ENCODE results near the gene EHD4. TPM values are rescaled to one million over a fixed set of nuclear protein-coding genes. Genes with fewer than 3 reads are reported as not detected.
A peak's percentile ranks its signal among the peaks of the same experiment; 100 is the strongest.

The EHD4 gene
- total RNA-seq, 4 donors from 2014 or later, result 10.0 to 25.4 (median 20.3) TPM

GRCh38 chr15:41918506-41919126 lies 53.7 kb downstream of the EHD4 start:
- Histone ChIP-seq H3K27me3 (no peaks in the 10 kb centered on the region), H3K9me3 (no peaks in the 10 kb centered on the region), H3K4me3 (no peak overlapping the region), H3K27ac (peak overlapping the region in 3 of 4 donors; percentile 56 to 60 (median 56)), H3K4me1 (peaks cover 0 to 88% (median 22%) of the 10 kb centered on the region in 3 donors), H3K36me3 (peaks cover 0 to 11% of the 10 kb centered on the region in 2 donors)
- WGBS, 2 donors (ENCODE audit: low coverage in 1 of 2), result 84 to 100% methylated on average over 1 to 7 of the region's 8 CpGs
- no peak for TF ChIP-seq EP300 (IDR thresholded peaks at IDR 0.05)
- TF ChIP-seq POLR2A (IDR thresholded peaks at IDR 0.05), result no peak
- TF ChIP-seq POLR2AphosphoS5 (IDR thresholded peaks at IDR 0.05), result no peak
- no peak for TF ChIP-seq CTCF (IDR thresholded peaks at IDR 0.05)
- no peak for ATAC-seq

- Histone ChIP-seq H3K4me1 (peaks cover 0 to 95% (median 22%) of the 10 kb centered on the region in 3 donors), H3K27me3 (no peaks in the 10 kb centered on the region), H3K9me3 (no peaks in the 10 kb centered on the region), H3K27ac (peak overlapping the region in 3 of 4 donors; percentile 39 to 56 (median 41)), H3K4me3 (no peak overlapping the region), H3K36me3 (peaks cover 0 to 11% of the 10 kb centered on the region in 2 donors)
- no peak for ATAC-seq
- no peak for TF ChIP-seq POLR2AphosphoS5 (IDR thresholded peaks at IDR 0.05)
- no peak for TF ChIP-seq POLR2A (IDR thresholded peaks at IDR 0.05)
- TF ChIP-seq EP300 (IDR thresholded peaks at IDR 0.05), result no peak
- TF ChIP-seq CTCF (IDR thresholded peaks at IDR 0.05), result no peak
- 54 to 79% methylated on average over 6 to 8 of the region's 10 CpGs for WGBS, 2 donors (ENCODE audit: low coverage in 1 of 2)
These were observed 54.5 kb downstream of the EHD4 start for GRCh38 chr15:41917767-41918430.

GRCh38 chr15:41915255-41915994 lies 56.9 kb downstream of the EHD4 start:
- peak overlapping the region in 3 of 4 donors; percentile 1 to 39 (median 32) for H3K27ac ChIP-seq
- H3K9me3 ChIP-seq, result no peaks in the 10 kb centered on the region
- ATAC-seq, result no peak

GRCh38 chr15:41914411-41914810 lies 57.9 kb downstream of the EHD4 start:
- H3K27ac ChIP-seq, result no peak overlapping the region
- no peaks in the 10 kb centered on the region for H3K27me3 ChIP-seq
- peaks cover 0 to 80% (median 13%) of the 10 kb centered on the region in 3 donors for H3K4me1 ChIP-seq
- H3K4me3 ChIP-seq, result no peak overlapping the region
- peaks cover 0 to 18% of the 10 kb centered on the region in 2 donors for H3K36me3 ChIP-seq
- WGBS, 2 donors (ENCODE audit: low coverage in 1 of 2), result 26 to 50% methylated on average over 5 of the region's 5 CpGs
- no peaks in the 10 kb centered on the region for H3K9me3 ChIP-seq
- TF ChIP-seq EP300 (IDR thresholded peaks at IDR 0.05) (no peak), POLR2A (IDR thresholded peaks at IDR 0.05) (no peak), CTCF (IDR thresholded peaks at IDR 0.05) (no peak), POLR2AphosphoS5 (IDR thresholded peaks at IDR 0.05) (no peak)
- no peak for ATAC-seq

More at GRCh38 chr15:41915255-41915994, 56.9 kb downstream of the EHD4 start:
- Histone ChIP-seq H3K36me3 (peaks cover 0 to 11% of the 10 kb centered on the region in 2 donors), H3K27me3 (no peaks in the 10 kb centered on the region), H3K4me1 (peaks cover 0 to 91% (median 19%) of the 10 kb centered on the region in 3 donors), H3K4me3 (no peak overlapping the region)
- WGBS, 2 donors (ENCODE audit: low coverage in 1 of 2), result 83 to 89% methylated on average over 5 of the region's 6 CpGs
- TF ChIP-seq POLR2A (IDR thresholded peaks at IDR 0.05), result no peak
- TF ChIP-seq CTCF (IDR thresholded peaks at IDR 0.05), result no peak
- no peak for TF ChIP-seq EP300 (IDR thresholded peaks at IDR 0.05)
- TF ChIP-seq POLR2AphosphoS5 (IDR thresholded peaks at IDR 0.05), result no peak

All from gastroesophageal sphincter (tissue), 4 donors.